Measurements from ENCODE around the gene TRMT11.

DNA sequence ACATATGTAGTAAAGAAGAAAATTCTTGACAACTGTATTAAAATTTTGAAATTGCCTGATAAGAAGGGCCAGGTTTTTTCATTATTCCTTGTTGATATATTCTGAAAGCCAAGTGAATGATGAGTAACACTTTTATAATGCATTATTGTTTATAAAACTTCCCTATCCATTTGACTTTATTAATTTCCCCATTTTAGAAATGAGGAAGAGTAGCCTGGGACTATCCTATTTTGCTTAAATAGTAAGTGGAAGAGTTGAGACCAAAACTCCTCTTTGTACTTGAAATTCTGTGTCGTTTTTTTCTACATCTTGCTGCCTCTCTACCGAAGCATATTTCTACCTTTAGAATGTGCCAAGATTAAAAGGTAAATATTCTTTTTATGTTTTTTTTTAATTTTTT is 39.7 kb downstream of the TRMT11 start:
- TF ChIP-seq, protein P1, sequence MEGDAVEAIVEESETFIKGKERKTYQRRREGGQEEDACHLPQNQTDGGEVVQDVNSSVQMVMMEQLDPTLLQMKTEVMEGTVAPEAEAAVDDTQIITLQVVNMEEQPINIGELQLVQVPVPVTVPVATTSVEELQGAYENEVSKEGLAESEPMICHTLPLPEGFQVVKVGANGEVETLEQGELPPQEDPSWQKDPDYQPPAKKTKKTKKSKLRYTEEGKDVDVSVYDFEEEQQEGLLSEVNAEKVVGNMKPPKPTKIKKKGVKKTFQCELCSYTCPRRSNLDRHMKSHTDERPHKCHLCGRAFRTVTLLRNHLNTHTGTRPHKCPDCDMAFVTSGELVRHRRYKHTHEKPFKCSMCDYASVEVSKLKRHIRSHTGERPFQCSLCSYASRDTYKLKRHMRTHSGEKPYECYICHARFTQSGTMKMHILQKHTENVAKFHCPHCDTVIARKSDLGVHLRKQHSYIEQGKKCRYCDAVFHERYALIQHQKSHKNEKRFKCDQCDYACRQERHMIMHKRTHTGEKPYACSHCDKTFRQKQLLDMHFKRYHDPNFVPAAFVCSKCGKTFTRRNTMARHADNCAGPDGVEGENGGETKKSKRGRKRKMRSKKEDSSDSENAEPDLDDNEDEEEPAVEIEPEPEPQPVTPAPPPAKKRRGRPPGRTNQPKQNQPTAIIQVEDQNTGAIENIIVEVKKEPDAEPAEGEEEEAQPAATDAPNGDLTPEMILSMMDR (IDR thresholded peaks at IDR 0.05): no peak
- TF ChIP-seq POLR2A (IDR thresholded peaks at IDR 0.05; ENCODE audit: low read depth): no peak

All from esophagus muscularis mucosa (tissue), 3 donors.